ENCODE data around the gene MYT1. TPM values are rescaled to one million over a fixed set of nuclear protein-coding genes. Genes with fewer than 3 reads are reported as not detected.

Gene MYT1
- total RNA-seq, 4 donors from 2014 or later, result 0.21 TPM; not detected in 3

DNA sequence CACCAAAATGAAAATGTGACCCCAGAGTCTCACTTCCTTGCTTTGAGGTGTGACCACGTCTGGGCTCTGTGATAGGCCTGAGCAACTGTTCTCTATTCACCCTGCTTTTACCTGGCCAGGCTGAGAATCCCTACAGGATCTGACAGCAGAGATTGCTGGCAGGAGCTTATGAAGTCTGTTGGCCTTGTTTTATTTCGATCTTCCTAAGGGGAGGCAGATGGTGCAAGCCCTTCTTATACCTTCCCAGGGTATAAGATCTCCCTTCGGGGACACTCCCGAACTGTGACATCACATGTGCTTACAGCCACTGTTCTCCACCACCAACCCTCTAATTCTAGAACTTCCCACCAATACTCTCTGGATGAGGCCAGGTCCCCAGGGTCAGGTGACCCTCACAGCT lies 26.8 kb downstream of the MYT1 start:
- intact Hi-C loops (cut with DNase I; ENCODE audit: low total_unique reads), result no loop called here
- Histone ChIP-seq H3K9me3 (no peaks in the 10 kb centered on the region), H3K36me3 (no peaks in the 10 kb centered on the region), H3K27ac (no peak overlapping the region), H3K27me3 (no peaks in the 10 kb centered on the region), H3K4me1 (no peaks in the 10 kb centered on the region), H3K4me3 (no peak overlapping the region)
- no peak for TF ChIP-seq POLR2A (IDR thresholded peaks at IDR 0.05)
- DNase-seq, result no peak

DNA sequence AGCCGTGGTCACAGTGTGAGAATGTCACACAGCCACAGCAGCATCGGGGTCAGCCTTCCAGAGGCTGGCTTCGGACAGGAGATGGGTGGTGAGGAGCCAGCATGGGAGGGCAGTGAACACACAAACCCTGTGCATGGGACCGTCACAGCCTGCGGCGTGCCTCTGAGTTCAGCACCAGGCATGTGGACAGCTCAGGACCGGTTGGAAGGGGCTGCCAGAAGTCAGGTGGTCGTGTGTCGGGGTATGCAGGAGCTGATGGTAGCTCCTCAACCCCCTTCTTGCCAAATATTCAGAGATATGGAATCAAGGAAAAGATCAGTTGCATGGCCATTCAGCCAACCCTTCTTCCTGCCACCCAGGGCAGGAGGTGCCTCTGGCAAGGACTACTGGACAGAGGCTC lies 28.2 kb downstream of the MYT1 start:
- Histone ChIP-seq H3K4me3 (no peak overlapping the region), H3K36me3 (no peaks in the 10 kb centered on the region), H3K9me3 (no peaks in the 10 kb centered on the region), H3K4me1 (no peaks in the 10 kb centered on the region), H3K27ac (no peak overlapping the region), H3K27me3 (no peaks in the 10 kb centered on the region)
- TF ChIP-seq, protein P1, sequence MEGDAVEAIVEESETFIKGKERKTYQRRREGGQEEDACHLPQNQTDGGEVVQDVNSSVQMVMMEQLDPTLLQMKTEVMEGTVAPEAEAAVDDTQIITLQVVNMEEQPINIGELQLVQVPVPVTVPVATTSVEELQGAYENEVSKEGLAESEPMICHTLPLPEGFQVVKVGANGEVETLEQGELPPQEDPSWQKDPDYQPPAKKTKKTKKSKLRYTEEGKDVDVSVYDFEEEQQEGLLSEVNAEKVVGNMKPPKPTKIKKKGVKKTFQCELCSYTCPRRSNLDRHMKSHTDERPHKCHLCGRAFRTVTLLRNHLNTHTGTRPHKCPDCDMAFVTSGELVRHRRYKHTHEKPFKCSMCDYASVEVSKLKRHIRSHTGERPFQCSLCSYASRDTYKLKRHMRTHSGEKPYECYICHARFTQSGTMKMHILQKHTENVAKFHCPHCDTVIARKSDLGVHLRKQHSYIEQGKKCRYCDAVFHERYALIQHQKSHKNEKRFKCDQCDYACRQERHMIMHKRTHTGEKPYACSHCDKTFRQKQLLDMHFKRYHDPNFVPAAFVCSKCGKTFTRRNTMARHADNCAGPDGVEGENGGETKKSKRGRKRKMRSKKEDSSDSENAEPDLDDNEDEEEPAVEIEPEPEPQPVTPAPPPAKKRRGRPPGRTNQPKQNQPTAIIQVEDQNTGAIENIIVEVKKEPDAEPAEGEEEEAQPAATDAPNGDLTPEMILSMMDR (IDR thresholded peaks at IDR 0.05), result no peak
- no peak for TF ChIP-seq POLR2A (IDR thresholded peaks at IDR 0.05)
- no peak for DNase-seq
- intact Hi-C loops (cut with DNase I; ENCODE audit: low total_unique reads), result no loop called here

DNA sequence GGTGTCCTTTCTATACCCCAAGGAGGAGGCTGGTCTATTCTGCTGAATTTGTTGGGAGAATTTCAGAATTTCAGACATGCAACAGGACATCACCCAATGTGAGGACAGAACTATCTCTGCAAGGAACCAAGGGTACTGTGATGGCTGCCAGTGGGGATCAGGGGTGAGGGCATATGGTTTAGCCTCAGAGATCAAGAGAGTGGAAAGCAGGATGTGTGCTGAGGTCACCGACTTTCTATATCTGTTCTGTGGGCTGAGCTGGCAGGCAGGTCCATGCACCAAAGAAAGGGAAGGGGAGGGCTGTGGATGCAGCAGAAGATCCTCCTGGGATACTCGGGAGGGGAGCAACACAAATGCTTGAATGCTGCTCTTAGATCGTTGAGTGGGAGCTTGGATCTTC lies 28.8 kb downstream of the MYT1 start:
- Histone ChIP-seq H3K4me3 (no peak overlapping the region), H3K27ac (no peak overlapping the region), H3K36me3 (no peaks in the 10 kb centered on the region), H3K27me3 (no peaks in the 10 kb centered on the region), H3K4me1 (no peaks in the 10 kb centered on the region), H3K9me3 (no peaks in the 10 kb centered on the region)
- no peak for DNase-seq
- TF ChIP-seq, protein P1 (IDR thresholded peaks at IDR 0.05), result no peak
- TF ChIP-seq POLR2A (IDR thresholded peaks at IDR 0.05), result no peak
- intact Hi-C loops (cut with DNase I; ENCODE audit: low total_unique reads), result no loop called here

DNA sequence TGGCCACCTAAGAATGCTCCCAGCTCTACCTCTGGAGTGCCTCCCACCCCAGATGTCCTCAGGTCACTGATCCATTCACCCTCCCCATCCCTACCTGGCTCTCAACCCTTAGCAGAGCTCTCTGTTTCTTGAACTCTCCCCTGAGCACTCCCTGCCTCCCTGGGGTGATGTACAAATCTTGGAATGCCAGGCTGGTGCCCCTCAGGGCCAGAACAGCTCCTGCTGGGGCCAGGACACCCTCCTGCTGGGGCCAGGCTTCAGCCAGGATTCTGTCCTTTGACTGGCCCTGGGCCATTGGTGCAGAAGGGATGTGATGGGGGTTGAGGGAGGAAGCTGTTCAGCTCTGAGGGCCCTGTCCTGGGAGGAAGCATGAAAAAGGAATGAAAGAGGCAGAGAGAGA lies 30.0 kb downstream of the MYT1 start:
- H3K36me3 ChIP-seq, result no peaks in the 10 kb centered on the region
- no peak overlapping the region for H3K4me3 ChIP-seq
- H3K27ac ChIP-seq, result no peak overlapping the region
- intact Hi-C loops (cut with DNase I; ENCODE audit: low total_unique reads), result no loop called here
- DNase-seq, result no peak
- TF ChIP-seq, protein P1 (IDR thresholded peaks at IDR 0.05), result no peak
- TF ChIP-seq POLR2A (IDR thresholded peaks at IDR 0.05), result no peak
- H3K27me3 ChIP-seq, result no peaks in the 10 kb centered on the region
- no peaks in the 10 kb centered on the region for H3K4me1 ChIP-seq
- H3K9me3 ChIP-seq, result no peaks in the 10 kb centered on the region

DNA sequence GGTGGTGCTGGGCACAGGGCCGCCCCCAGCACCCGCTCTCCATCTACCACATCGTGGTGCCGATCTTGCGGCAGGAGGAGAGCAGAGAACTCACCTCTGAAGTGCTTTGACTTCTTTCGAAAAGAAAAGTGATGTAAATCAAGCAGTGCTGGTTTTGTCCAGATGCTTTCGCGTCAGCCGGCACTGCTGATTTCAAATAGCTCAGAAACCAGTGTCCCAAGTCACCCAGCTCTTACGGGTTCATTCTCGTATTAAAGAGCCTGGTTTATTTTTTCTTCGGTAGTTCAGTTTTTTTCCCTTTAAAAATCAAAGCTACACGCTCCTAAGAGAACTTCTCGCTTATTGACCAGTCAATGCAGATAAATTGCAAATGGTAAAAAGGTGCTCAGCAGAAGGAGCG lies 32.1 kb downstream of the MYT1 start:
- Histone ChIP-seq H3K9me3 (no peaks in the 10 kb centered on the region), H3K27ac (no peak overlapping the region), H3K4me3 (no peak overlapping the region), H3K36me3 (no peaks in the 10 kb centered on the region), H3K27me3 (no peaks in the 10 kb centered on the region), H3K4me1 (no peaks in the 10 kb centered on the region)
- TF ChIP-seq, protein P1 (IDR thresholded peaks at IDR 0.05), result no peak
- TF ChIP-seq POLR2A (IDR thresholded peaks at IDR 0.05), result no peak
- DNase-seq, result no peak
- intact Hi-C loops (cut with DNase I; ENCODE audit: low total_unique reads), result no loop called here

DNA sequence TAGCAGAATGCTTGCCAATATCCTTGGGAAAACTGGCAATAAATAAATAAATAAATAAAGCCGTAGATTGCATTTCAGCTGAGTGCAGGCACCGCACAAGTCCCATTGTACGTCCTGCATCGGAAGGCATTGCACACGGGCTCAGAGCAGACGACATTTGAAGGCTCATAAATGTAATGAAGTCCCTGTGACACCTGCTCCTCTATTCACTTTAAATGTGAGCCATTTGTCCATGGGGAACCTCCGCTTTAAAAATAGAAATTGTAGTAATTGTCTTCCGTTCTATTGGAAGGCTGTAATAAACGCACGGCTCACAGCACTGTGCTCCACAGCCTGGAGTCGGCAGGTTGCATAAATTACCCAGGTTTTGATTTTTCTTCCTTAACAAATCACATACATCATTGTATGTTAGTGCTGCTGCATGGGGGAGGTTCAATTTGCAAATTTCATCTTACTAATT lies 32.6 kb downstream of the MYT1 start:
- Histone ChIP-seq H3K4me1 (no peaks in the 10 kb centered on the region), H3K27me3 (no peaks in the 10 kb centered on the region), H3K4me3 (no peak overlapping the region), H3K9me3 (no peaks in the 10 kb centered on the region), H3K36me3 (no peaks in the 10 kb centered on the region), H3K27ac (no peak overlapping the region)
- intact Hi-C loops (cut with DNase I; ENCODE audit: low total_unique reads), result no loop called here
- TF ChIP-seq POLR2A (IDR thresholded peaks at IDR 0.05), result no peak
- TF ChIP-seq, protein P1 (IDR thresholded peaks at IDR 0.05), result no peak
- DNase-seq, result no peak

Measured in uterus (tissue), 4 donors.